HUDEP-2 (cell line): ENCODE measurements around the gene CBX6.

Experiments used
- DNase-seq, 76 experiments: peaks; one replicate each; lab custom pipeline; 2025; ENCODE audit not compliant: unreplicated experiment in 76 of 76; lab: John Stamatoyannopoulos, UW

CBX6 gene

GRCh38 chr22:38841635-38842034, 30.4 kb downstream of the CBX6 start:
- DNase-seq = no peak

GRCh38 chr22:38841211-38841610, 30.8 kb downstream of the CBX6 start:
- no peak for DNase-seq

- no peak for DNase-seq
Measured at GRCh38 chr22:38840129-38840528, 31.9 kb downstream of the CBX6 start.

GRCh38 chr22:38839686-38840085, 32.3 kb downstream of the CBX6 start:
- DNase-seq = no peak

GRCh38 chr22:38837414-38837928, 34.5 kb downstream of the CBX6 start:
- no peak for DNase-seq

GRCh38 chr22:38835888-38836301, 36.1 kb downstream of the CBX6 start:
- DNase-seq = no peak

GRCh38 chr22:38834991-38835390, 37.0 kb downstream of the CBX6 start:
- no peak for DNase-seq

- no peak for DNase-seq
Measured at GRCh38 chr22:38834215-38834953, 37.6 kb downstream of the CBX6 start.

GRCh38 chr22:38833061-38833460, 39.0 kb downstream of the CBX6 start:
- DNase-seq = no peak

- no peak for DNase-seq
Measured at GRCh38 chr22:38832005-38832978, 39.7 kb downstream of the CBX6 start.

- DNase-seq = no peak
Measured at GRCh38 chr22:38831166-38831945, 40.7 kb downstream of the CBX6 start.

GRCh38 chr22:38830845-38831108, 41.2 kb downstream of the CBX6 start:
- no peak for DNase-seq

- DNase-seq = no peak
Measured at GRCh38 chr22:38830026-38830844, 41.8 kb downstream of the CBX6 start.

GRCh38 chr22:38829485-38829884, 42.5 kb downstream of the CBX6 start:
- no peak for DNase-seq

GRCh38 chr22:38828616-38829205, 43.3 kb downstream of the CBX6 start:
- no peak for DNase-seq

- DNase-seq = no peak
Measured at GRCh38 chr22:38828191-38828590, 43.8 kb downstream of the CBX6 start.

GRCh38 chr22:38827510-38827909, 44.5 kb downstream of the CBX6 start:
- DNase-seq = no peak

GRCh38 chr22:38826801-38827200, 45.2 kb downstream of the CBX6 start:
- DNase-seq = no peak

- no peak for DNase-seq
Measured at GRCh38 chr22:38826386-38826785, 45.6 kb downstream of the CBX6 start.

GRCh38 chr22:38824585-38824984, 47.4 kb downstream of the CBX6 start:
- DNase-seq = peak in 66 of 76 experiments; percentile 4 to 76 (median 48)
